HEK293 (cell line): ENCODE data around the gene HSPB6.

Experiments used
- CTCF ChIA-PET: fragments of 350-600 bp; formaldehyde crosslinking; extraction: SDS; loops from one replicate; lab custom pipeline; 2021; ENCODE audit warnings: antibody characterized with exemption; lab: Yijun Ruan, JAX
- POLR2A ChIA-PET: fragments of 300-600 bp; formaldehyde crosslinking; extraction: SDS; loops from one replicate; lab custom pipeline; 2020; ENCODE audit warnings: antibody characterized with exemption, inconsistent platforms; lab: Yijun Ruan, JAX
- H3K27ac ChIP-seq: fragments of 200-500 bp; sonication (Bioruptor generic); 2 replicates; pipeline ENCODE4 v1.5.1; 2014; ENCODE audit warnings: low read depth, low read length, control low read depth, inconsistent platforms; ENCODE audit errors: extremely low read depth
- H3K36me3 ChIP-seq, 2 experiments: fragments of 200-500 bp in 1 of 2; sonication (Bioruptor generic) in 1 of 2; 1 replicate in 1 of 2; 2 replicates in 1 of 2; pipeline ENCODE4 v1.5.1; 2014 to 2017; ENCODE audit warnings: inconsistent platforms in 2 of 2, low read length in 2 of 2; ENCODE audit not compliant: control insufficient read depth in 2 of 2, insufficient read depth in 1 of 2
- H3K4me1 ChIP-seq: fragments of 200-500 bp; sonication (Bioruptor generic); 2 replicates; pipeline ENCODE4 v1.5.1; 2014; ENCODE audit warnings: mild to moderate bottlenecking, low read length, inconsistent platforms; ENCODE audit not compliant: control insufficient read depth, insufficient read depth
- H3K4me3 ChIP-seq: 2 replicates; pipeline ENCODE4 v1.5.1; 2011; ENCODE audit warnings: low read depth, mild to moderate bottlenecking, control low read depth, low read length, moderate library complexity
- H3K9me3 ChIP-seq: fragments of 200-500 bp; sonication (Bioruptor generic); 2 replicates; pipeline ENCODE4 v1.5.1; 2014; ENCODE audit warnings: low read depth, low read length, inconsistent platforms; ENCODE audit not compliant: control insufficient read depth, insufficient read depth
- GLIS2 ChIP-seq: fragments of 450-650 bp; formaldehyde crosslinking; IDR thresholded peaks from 2 replicates; pipeline ENCODE4 v1.5.1; 2016; ENCODE audit warnings: missing biosample characterization, missing genetic modification characterization
- KLF9 ChIP-seq: fragments of 450-650 bp; formaldehyde crosslinking; IDR thresholded peaks from 2 replicates; pipeline ENCODE4 v1.5.1; 2016; ENCODE audit warnings: missing biosample characterization, missing genetic modification characterization, low read depth
- SETDB1 ChIP-seq: IDR thresholded peaks from one replicate; pipeline ENCODE4 v1.6.1; 2017; ENCODE audit warnings: mild to moderate bottlenecking, low read length, moderate library complexity, mixed read lengths; ENCODE audit not compliant: insufficient read length
- SP2 ChIP-seq: fragments of 450-650 bp; formaldehyde crosslinking; IDR thresholded peaks from 2 replicates; pipeline ENCODE4 v1.5.1; 2016; ENCODE audit warnings: missing biosample characterization, missing genetic modification characterization
- TRIM28 ChIP-seq: IDR thresholded peaks from 2 replicates; pipeline ENCODE4 v1.6.1; 2011; ENCODE audit warnings: low read length, control low read depth, borderline replicate concordance
- ZBTB20 ChIP-seq: fragments of 450-650 bp; formaldehyde crosslinking; IDR thresholded peaks from 2 replicates; pipeline ENCODE4 v1.5.1; 2016; ENCODE audit warnings: missing biosample characterization, missing genetic modification characterization
- ZNF112 ChIP-seq: fragments of 450-650 bp; formaldehyde crosslinking; IDR thresholded peaks from 2 replicates; pipeline ENCODE4 v1.5.0; 2017; ENCODE audit warnings: missing biosample characterization, missing genetic modification characterization
- ZNF114 ChIP-seq: fragments of 450-650 bp; formaldehyde crosslinking; IDR thresholded peaks from 2 replicates; pipeline ENCODE4 v1.5.0; 2017; ENCODE audit warnings: missing biosample characterization, missing genetic modification characterization
- ZNF292 ChIP-seq: fragments of 450-650 bp; formaldehyde crosslinking; IDR thresholded peaks from 2 replicates; pipeline ENCODE4 v1.5.1; 2016; ENCODE audit warnings: low read depth, missing biosample characterization, missing genetic modification characterization, borderline replicate concordance
- ZNF366 ChIP-seq: fragments of 450-650 bp; formaldehyde crosslinking; conservative IDR thresholded peaks from 2 replicates; pipeline ENCODE4 v1.5.1; 2016; ENCODE audit warnings: missing biosample characterization, missing genetic modification characterization
- ZNF391 ChIP-seq: fragments of 450-650 bp; formaldehyde crosslinking; IDR thresholded peaks from 2 replicates; pipeline ENCODE4 v1.5.1; 2016; ENCODE audit warnings: low read depth, missing biosample characterization, missing genetic modification characterization, borderline replicate concordance
- ZNF416 ChIP-seq: fragments of 450-650 bp; formaldehyde crosslinking; IDR thresholded peaks from 2 replicates; pipeline ENCODE4 v1.5.1; 2016; ENCODE audit warnings: missing biosample characterization, missing genetic modification characterization
- ZNF433 ChIP-seq: fragments of 450-650 bp; formaldehyde crosslinking; IDR thresholded peaks from 2 replicates; pipeline ENCODE4 v1.5.1; 2016; ENCODE audit warnings: missing biosample characterization, missing genetic modification characterization, low read depth
- ZNF501 ChIP-seq: fragments of 450-650 bp; formaldehyde crosslinking; IDR thresholded peaks from 2 replicates; pipeline ENCODE4 v1.5.1; 2016; ENCODE audit warnings: missing biosample characterization, missing genetic modification characterization
- ZNF530 ChIP-seq: fragments of 450-650 bp; formaldehyde crosslinking; IDR thresholded peaks from 2 replicates; pipeline ENCODE4 v1.5.1; 2016; ENCODE audit warnings: low read depth, missing biosample characterization, missing genetic modification characterization
- ZNF596 ChIP-seq: fragments of 450-650 bp; IDR thresholded peaks from 2 replicates; pipeline ENCODE4 v1.5.0; 2018; ENCODE audit warnings: missing biosample characterization, mild to moderate bottlenecking, missing genetic modification characterization, moderate library complexity
- ZNF626 ChIP-seq: fragments of 450-650 bp; sonication (Bioruptor Pico); formaldehyde crosslinking; IDR thresholded peaks from 2 replicates; pipeline ENCODE4 v1.5.1; 2018; ENCODE audit warnings: missing biosample characterization, missing genetic modification characterization, inconsistent platforms
- ZNF654 ChIP-seq: fragments of 450-650 bp; formaldehyde crosslinking; IDR thresholded peaks from 2 replicates; pipeline ENCODE4 v1.5.1; 2016; ENCODE audit warnings: low read depth, missing biosample characterization, missing genetic modification characterization
- ZXDB ChIP-seq: fragments of 450-650 bp; formaldehyde crosslinking; IDR thresholded peaks from 2 replicates; pipeline ENCODE4 v1.5.1; 2016; ENCODE audit warnings: missing biosample characterization, missing genetic modification characterization
- TF ChIP-seq, protein P1 (sequence below): sonication (generic); formaldehyde crosslinking; IDR thresholded peaks from 2 replicates; pipeline ENCODE4 v1.8.1; 2022; ENCODE audit warnings: mild to moderate bottlenecking, moderate library complexity, missing genetic modification reagents
- TF ChIP-seq, protein P2 (sequence below): fragments of 450-650 bp; formaldehyde crosslinking; IDR thresholded peaks from 2 replicates; pipeline ENCODE4; 2016; ENCODE audit warnings: missing biosample characterization, missing genetic modification characterization
- TF ChIP-seq, protein P3 (sequence below): fragments of 450-650 bp; formaldehyde crosslinking; IDR thresholded peaks from 2 replicates; pipeline ENCODE4 v1.5.1; 2016; ENCODE audit warnings: missing biosample characterization, missing genetic modification characterization
- TF ChIP-seq, protein P4 (sequence below): fragments of 450-650 bp; formaldehyde crosslinking; IDR thresholded peaks from 2 replicates; pipeline ENCODE4 v1.5.1; 2016; ENCODE audit warnings: missing biosample characterization, missing genetic modification characterization
- TF ChIP-seq, protein P5 (sequence below): fragments of 450-650 bp; formaldehyde crosslinking; optimal IDR thresholded peaks from 2 replicates; pipeline ENCODE3; 2016; ENCODE audit warnings: missing biosample characterization, mild to moderate bottlenecking, missing genetic modification characterization
- TF ChIP-seq, protein P6 (sequence below): fragments of 450-650 bp; formaldehyde crosslinking; conservative IDR thresholded peaks from 2 replicates; pipeline ENCODE4 v1.5.1; 2016; ENCODE audit warnings: low read depth, missing biosample characterization, missing genetic modification characterization
- TF ChIP-seq, protein P7 (sequence below): fragments of 450-650 bp; formaldehyde crosslinking; IDR thresholded peaks from 2 replicates; pipeline ENCODE4 v1.5.1; 2016; ENCODE audit warnings: missing biosample characterization, missing genetic modification characterization

HSPB6 gene

DNA sequence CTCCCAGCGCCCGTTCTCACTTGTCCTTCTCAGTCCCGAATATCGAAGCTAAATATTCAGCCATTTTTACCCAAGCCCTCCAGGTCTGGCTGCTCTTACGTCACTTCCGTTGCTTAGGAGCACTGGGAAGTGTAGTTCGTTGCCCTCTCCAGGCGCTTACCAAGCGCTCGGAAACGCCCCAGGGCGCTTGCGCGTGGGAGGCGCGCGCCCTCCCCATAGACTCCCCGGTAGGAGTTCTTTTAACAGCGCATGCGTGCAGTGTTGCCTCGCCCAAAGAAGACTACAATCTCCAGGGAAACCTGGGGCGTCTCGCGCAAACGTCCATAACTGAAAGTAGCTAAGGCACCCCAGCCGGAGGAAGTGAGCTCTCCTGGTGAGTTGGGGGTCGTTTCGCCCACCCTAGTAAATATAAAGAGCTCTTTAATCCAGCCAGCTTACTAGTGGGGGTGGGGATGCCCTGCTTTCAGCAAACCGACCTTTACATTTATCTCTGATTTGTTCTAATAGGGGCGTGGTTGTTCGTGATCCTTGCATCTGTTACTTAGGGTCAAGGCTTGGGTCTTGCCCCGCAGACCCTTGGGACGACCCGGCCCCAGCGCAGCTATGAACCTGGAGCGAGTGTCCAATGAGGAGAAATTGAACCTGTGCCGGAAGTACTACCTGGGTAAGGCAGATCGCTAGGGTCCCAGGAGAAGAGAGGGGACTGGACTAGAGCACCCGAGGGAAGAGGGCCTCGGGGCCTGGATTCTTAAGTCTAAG is 11.3 kb downstream of the HSPB6 start, which contains the start of the genes PSENEN and U2AF1L4:
PSENEN (plus strand) TSS at position 324 of the 759 bp plus-strand sequence; CDS start at position 604, 280 bp downstream.
U2AF1L4 (minus strand) TSS at position 91 of the 759 bp plus-strand sequence; CDS start at position 64, 27 bp downstream.
- POLR2A ChIA-PET, result interaction anchor here (0.6 to 2.9 kb wide), 30 partner anchors 8 to 479 kb away, joined by 3 to 34 read pairs (median 5); partner anchors contain the start of genes ALKBH6, COX6B1, HAUS5 and HSPB6
- H3K36me3 ChIP-seq, result peaks cover 13 to 42% of the 10 kb centered on the region in 2 experiments
- H3K27ac ChIP-seq, result peak within 1 kb of the TSS; percentile 95
- CTCF ChIA-PET, result interaction anchor here (0.8 to 4.9 kb wide), 9 partner anchors 9 to 235 kb away, joined by 3 to 37 read pairs (median 4); no protein-coding TSS in a partner anchor
- no peaks in the 10 kb centered on the region; the same call in none of the 2 replicates for H3K9me3 ChIP-seq
- H3K4me1 ChIP-seq, result peaks cover 37% of the 10 kb centered on the region
- H3K4me3 ChIP-seq, result peak within 1 kb of the TSS; percentile 65
- TF ChIP-seq, protein P1, sequence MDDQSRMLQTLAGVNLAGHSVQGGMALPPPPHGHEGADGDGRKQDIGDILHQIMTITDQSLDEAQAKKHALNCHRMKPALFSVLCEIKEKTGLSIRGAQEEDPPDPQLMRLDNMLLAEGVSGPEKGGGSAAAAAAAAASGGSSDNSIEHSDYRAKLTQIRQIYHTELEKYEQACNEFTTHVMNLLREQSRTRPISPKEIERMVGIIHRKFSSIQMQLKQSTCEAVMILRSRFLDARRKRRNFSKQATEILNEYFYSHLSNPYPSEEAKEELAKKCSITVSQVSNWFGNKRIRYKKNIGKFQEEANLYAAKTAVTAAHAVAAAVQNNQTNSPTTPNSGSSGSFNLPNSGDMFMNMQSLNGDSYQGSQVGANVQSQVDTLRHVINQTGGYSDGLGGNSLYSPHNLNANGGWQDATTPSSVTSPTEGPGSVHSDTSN (CRISPR knock-in tag), result no peak
- no peak for TF ChIP-seq ZNF501 (tag by site-specific recombination)
- TF ChIP-seq, protein P2, sequence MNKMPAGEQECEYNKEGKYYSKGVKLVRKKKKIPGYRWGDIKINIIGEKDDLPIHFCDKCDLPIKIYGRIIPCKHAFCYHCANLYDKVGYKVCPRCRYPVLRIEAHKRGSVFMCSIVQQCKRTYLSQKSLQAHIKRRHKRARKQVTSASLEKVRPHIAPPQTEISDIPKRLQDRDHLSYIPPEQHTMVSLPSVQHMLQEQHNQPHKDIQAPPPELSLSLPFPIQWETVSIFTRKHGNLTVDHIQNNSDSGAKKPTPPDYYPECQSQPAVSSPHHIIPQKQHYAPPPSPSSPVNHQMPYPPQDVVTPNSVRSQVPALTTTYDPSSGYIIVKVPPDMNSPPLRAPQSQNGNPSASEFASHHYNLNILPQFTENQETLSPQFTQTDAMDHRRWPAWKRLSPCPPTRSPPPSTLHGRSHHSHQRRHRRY (tag by site-specific recombination), result no peak
- no peak for TF ChIP-seq TRIM28
- no peak for TF ChIP-seq ZNF530 (tag by site-specific recombination)
- TF ChIP-seq ZNF366 (tag by site-specific recombination), result no peak
- TF ChIP-seq, protein P3, sequence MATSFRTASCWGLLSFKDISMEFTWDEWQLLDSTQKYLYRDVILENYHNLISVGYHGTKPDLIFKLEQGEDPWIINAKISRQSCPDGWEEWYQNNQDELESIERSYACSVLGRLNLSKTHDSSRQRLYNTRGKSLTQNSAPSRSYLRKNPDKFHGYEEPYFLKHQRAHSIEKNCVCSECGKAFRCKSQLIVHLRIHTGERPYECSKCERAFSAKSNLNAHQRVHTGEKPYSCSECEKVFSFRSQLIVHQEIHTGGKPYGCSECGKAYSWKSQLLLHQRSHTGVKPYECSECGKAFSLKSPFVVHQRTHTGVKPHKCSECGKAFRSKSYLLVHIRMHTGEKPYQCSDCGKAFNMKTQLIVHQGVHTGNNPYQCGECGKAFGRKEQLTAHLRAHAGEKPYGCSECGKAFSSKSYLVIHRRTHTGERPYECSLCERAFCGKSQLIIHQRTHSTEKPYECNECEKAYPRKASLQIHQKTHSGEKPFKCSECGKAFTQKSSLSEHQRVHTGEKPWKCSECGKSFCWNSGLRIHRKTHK (tag by site-specific recombination), result no peak
- peak; percentile 84 for TF ChIP-seq KLF9 (tag by site-specific recombination)
- no peak for TF ChIP-seq ZNF112
- no peak for TF ChIP-seq ZNF626
- TF ChIP-seq, protein P4, sequence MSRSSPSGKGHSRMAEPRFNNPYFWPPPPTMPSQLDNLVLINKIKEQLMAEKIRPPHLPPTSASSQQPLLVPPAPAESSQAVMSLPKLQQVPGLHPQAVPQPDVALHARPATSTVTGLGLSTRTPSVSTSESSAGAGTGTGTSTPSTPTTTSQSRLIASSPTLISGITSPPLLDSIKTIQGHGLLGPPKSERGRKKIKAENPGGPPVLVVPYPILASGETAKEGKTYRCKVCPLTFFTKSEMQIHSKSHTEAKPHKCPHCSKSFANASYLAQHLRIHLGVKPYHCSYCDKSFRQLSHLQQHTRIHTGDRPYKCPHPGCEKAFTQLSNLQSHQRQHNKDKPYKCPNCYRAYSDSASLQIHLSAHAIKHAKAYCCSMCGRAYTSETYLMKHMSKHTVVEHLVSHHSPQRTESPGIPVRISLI (tag by site-specific recombination), result no peak
- peak; percentile 65 for TF ChIP-seq ZXDB (tag by site-specific recombination)
- TF ChIP-seq ZNF292 (tag by site-specific recombination), result no peak
- no peak for TF ChIP-seq ZNF596 (tag by site-specific recombination)
- no peak for TF ChIP-seq ZNF416
- TF ChIP-seq SP2 (tag by site-specific recombination), result no peak; the same call in 1 of the 2 replicates
- TF ChIP-seq ZNF391 (tag by site-specific recombination), result no peak
- TF ChIP-seq ZNF433, result no peak
- no peak for TF ChIP-seq SETDB1
- TF ChIP-seq, protein P5, sequence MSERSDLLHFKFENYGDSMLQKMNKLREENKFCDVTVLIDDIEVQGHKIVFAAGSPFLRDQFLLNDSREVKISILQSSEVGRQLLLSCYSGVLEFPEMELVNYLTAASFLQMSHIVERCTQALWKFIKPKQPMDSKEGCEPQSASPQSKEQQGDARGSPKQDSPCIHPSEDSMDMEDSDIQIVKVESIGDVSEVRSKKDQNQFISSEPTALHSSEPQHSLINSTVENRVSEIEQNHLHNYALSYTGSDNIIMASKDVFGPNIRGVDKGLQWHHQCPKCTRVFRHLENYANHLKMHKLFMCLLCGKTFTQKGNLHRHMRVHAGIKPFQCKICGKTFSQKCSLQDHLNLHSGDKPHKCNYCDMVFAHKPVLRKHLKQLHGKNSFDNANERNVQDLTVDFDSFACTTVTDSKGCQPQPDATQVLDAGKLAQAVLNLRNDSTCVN, result peak; percentile 89
- TF ChIP-seq ZNF114 (tag by site-specific recombination), result no peak
- TF ChIP-seq GLIS2, result peak; percentile 88
- TF ChIP-seq ZNF654 (tag by site-specific recombination), result no peak
- TF ChIP-seq, protein P6, sequence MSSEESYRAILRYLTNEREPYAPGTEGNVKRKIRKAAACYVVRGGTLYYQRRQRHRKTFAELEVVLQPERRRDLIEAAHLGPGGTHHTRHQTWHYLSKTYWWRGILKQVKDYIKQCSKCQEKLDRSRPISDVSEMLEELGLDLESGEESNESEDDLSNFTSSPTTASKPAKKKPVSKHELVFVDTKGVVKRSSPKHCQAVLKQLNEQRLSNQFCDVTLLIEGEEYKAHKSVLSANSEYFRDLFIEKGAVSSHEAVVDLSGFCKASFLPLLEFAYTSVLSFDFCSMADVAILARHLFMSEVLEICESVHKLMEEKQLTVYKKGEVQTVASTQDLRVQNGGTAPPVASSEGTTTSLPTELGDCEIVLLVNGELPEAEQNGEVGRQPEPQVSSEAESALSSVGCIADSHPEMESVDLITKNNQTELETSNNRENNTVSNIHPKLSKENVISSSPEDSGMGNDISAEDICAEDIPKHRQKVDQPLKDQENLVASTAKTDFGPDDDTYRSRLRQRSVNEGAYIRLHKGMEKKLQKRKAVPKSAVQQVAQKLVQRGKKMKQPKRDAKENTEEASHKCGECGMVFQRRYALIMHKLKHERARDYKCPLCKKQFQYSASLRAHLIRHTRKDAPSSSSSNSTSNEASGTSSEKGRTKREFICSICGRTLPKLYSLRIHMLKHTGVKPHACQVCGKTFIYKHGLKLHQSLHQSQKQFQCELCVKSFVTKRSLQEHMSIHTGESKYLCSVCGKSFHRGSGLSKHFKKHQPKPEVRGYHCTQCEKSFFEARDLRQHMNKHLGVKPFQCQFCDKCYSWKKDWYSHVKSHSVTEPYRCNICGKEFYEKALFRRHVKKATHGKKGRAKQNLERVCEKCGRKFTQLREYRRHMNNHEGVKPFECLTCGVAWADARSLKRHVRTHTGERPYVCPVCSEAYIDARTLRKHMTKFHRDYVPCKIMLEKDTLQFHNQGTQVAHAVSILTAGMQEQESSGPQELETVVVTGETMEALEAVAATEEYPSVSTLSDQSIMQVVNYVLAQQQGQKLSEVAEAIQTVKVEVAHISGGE (tag by site-specific recombination), result peak; percentile 64
- TF ChIP-seq ZBTB20 (tag by site-specific recombination), result no peak
- TF ChIP-seq, protein P7, sequence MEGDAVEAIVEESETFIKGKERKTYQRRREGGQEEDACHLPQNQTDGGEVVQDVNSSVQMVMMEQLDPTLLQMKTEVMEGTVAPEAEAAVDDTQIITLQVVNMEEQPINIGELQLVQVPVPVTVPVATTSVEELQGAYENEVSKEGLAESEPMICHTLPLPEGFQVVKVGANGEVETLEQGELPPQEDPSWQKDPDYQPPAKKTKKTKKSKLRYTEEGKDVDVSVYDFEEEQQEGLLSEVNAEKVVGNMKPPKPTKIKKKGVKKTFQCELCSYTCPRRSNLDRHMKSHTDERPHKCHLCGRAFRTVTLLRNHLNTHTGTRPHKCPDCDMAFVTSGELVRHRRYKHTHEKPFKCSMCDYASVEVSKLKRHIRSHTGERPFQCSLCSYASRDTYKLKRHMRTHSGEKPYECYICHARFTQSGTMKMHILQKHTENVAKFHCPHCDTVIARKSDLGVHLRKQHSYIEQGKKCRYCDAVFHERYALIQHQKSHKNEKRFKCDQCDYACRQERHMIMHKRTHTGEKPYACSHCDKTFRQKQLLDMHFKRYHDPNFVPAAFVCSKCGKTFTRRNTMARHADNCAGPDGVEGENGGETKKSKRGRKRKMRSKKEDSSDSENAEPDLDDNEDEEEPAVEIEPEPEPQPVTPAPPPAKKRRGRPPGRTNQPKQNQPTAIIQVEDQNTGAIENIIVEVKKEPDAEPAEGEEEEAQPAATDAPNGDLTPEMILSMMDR (tag by site-specific recombination), result no peak; the same call in 1 of the 2 replicates
